DMS153 treated with DMSO at 0.1 percent for 48 hours (cell line): ENCODE data around the gene BZW2.

Experiments used
- DNase-seq: peaks from one replicate; lab custom pipeline; 2025; ENCODE audit not compliant: unreplicated experiment; lab: John Stamatoyannopoulos, UW

Gene BZW2

GRCh38 chr7:16745645-16746044, 99.7 kb downstream of the BZW2 start:
- DNase-seq = no peak

- no peak for DNase-seq
These were observed 101.1 kb downstream of the BZW2 start for GRCh38 chr7:16747102-16747501.

GRCh38 chr7:16753102-16753931, 107.3 kb downstream of the BZW2 start, which contains the start of gene TSPAN13:
Gene TSPAN13, plus strand, starts transcription at chr7:16753755. Its CDS starts 213 bp downstream, at chr7:16753968.
- peak; percentile 96 for DNase-seq

GRCh38 chr7:16753932-16754855, 108.2 kb downstream of the BZW2 start:
- peak; percentile 73 for DNase-seq

GRCh38 chr7:16754856-16755317, 108.9 kb downstream of the BZW2 start:
- DNase-seq = no peak

GRCh38 chr7:16755397-16755796, 109.4 kb downstream of the BZW2 start:
- DNase-seq = no peak
